Measurements from ENCODE around the gene GABRR3. TPM values are rescaled to one million over a fixed set of nuclear protein-coding genes. Genes with fewer than 3 reads are reported as not detected.
A peak's percentile ranks its signal among the peaks of the same experiment; 100 is the strongest.

GABRR3 gene
- total RNA-seq, 1 donor from 2014 or later = not detected

DNA sequence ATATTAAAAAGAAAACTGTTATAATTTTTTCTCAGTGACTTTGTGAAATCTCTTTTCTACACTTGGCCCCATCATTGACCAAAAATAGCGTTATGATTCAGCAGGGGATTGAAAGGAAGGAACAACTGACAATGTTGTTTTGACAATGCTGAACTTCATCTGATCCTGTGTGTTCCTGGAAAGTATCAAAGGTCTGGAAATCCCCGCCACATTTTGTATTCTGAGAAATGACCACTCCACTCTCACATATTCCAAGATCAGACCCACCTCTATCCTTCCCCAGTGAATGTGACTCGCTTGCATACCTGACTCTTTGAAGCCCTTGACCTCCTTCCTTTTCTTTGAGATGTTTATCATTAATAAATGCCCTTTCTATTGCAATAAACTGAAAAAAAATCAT lies 53.2 kb downstream of the GABRR3 start:
- intact Hi-C loops (cut with micrococcal nuclease) = no loop called here
- Histone ChIP-seq H3K4me3 (no peak overlapping the region), H3K4me1 (peaks cover 18% of the 10 kb centered on the region), H3K27ac (replicated peaks) (no peak overlapping the region), H3K9me3 (replicated peaks) (no peaks in the 10 kb centered on the region), H3K27me3 (ENCODE audit: low read depth) (no peaks in the 10 kb centered on the region), H3K36me3 (no peaks in the 10 kb centered on the region)
- TF ChIP-seq, protein P1, sequence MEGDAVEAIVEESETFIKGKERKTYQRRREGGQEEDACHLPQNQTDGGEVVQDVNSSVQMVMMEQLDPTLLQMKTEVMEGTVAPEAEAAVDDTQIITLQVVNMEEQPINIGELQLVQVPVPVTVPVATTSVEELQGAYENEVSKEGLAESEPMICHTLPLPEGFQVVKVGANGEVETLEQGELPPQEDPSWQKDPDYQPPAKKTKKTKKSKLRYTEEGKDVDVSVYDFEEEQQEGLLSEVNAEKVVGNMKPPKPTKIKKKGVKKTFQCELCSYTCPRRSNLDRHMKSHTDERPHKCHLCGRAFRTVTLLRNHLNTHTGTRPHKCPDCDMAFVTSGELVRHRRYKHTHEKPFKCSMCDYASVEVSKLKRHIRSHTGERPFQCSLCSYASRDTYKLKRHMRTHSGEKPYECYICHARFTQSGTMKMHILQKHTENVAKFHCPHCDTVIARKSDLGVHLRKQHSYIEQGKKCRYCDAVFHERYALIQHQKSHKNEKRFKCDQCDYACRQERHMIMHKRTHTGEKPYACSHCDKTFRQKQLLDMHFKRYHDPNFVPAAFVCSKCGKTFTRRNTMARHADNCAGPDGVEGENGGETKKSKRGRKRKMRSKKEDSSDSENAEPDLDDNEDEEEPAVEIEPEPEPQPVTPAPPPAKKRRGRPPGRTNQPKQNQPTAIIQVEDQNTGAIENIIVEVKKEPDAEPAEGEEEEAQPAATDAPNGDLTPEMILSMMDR (IDR thresholded peaks at IDR 0.05; ENCODE audit: borderline replicate concordance) = no peak
- DNase-seq = no peak

DNA sequence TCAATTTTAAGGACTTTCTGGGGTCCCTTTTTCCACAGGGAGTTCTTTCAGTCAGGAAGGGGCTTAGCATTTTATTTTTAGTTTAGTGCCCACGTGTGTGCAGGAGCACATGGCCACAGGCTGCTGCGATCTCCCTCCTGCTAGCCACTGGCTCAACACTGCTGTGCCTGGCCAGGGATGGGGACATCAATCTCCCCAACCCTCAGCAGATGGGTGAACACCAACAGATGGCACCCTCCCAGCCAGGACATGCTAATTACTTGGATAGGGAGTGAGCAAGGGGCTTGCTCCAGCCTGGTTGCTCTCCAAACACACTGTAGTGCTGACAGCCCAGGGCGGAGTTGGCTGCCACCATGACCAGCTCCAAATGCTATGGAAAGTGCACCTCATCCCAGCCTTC lies 55.5 kb downstream of the GABRR3 start:
- intact Hi-C loops (cut with micrococcal nuclease) = no loop called here
- Histone ChIP-seq H3K27me3 (ENCODE audit: low read depth) (no peaks in the 10 kb centered on the region), H3K4me3 (no peak overlapping the region), H3K36me3 (no peaks in the 10 kb centered on the region), H3K27ac (replicated peaks) (no peak overlapping the region), H3K4me1 (peaks cover 18% of the 10 kb centered on the region), H3K9me3 (replicated peaks) (no peaks in the 10 kb centered on the region)
- DNase-seq = peak; percentile 43
- TF ChIP-seq, protein P1 (IDR thresholded peaks at IDR 0.05; ENCODE audit: borderline replicate concordance) = no peak

DNA sequence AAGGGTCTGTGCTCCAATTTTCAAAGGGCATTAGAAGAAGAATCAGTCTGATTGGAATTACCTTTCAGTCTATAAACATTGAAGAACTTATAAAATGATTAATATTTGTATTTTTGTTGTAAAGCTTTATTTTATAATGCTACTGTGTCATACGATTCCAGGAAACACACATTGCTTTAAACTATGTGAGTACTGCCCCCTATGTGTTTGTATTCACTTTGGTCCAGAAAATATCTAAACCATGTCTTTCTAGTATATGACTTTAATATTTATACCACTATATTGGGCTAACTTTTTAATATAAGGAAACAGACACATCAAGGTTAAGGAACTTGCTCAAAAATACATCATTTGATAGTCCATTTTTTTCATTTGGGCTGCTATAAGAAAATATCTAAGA lies 59.6 kb downstream of the GABRR3 start:
- TF ChIP-seq, protein P1 (IDR thresholded peaks at IDR 0.05; ENCODE audit: borderline replicate concordance) = peak; percentile 31
- intact Hi-C loops (cut with micrococcal nuclease) = no loop called here
- H3K27ac ChIP-seq (replicated peaks) = no peak overlapping the region
- H3K36me3 ChIP-seq = no peaks in the 10 kb centered on the region
- no peaks in the 10 kb centered on the region for H3K9me3 ChIP-seq (replicated peaks)
- no peak for DNase-seq
- H3K27me3 ChIP-seq (ENCODE audit: low read depth) = no peaks in the 10 kb centered on the region
- H3K4me3 ChIP-seq = no peak overlapping the region
- H3K4me1 ChIP-seq = peaks cover 24% of the 10 kb centered on the region

DNA sequence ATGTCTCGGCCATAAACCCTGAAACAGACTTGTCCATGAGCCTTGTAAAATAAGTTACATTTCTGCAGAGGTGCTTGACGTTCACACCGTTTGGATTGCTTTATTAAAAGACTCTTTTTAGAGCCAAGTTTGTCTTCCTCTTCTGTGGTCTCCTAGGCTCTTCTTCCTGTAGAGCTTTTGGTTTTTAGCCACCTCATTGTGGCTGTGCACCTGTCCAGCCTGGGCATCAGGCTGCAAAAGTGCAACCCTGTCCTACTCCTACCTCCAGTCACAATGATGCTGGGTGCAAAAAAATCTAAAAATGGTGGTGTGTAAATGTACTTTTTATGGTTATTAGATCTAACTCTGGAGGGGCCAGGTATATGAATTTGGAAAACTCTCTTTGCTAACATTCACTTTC lies 60.1 kb downstream of the GABRR3 start:
- no peaks in the 10 kb centered on the region for H3K36me3 ChIP-seq
- peaks cover 25% of the 10 kb centered on the region for H3K4me1 ChIP-seq
- H3K9me3 ChIP-seq (replicated peaks) = no peaks in the 10 kb centered on the region
- intact Hi-C loops (cut with micrococcal nuclease) = no loop called here
- no peak overlapping the region for H3K4me3 ChIP-seq
- DNase-seq = no peak
- H3K27ac ChIP-seq (replicated peaks) = no peak overlapping the region
- TF ChIP-seq, protein P1 (IDR thresholded peaks at IDR 0.05; ENCODE audit: borderline replicate concordance) = no peak
- no peaks in the 10 kb centered on the region for H3K27me3 ChIP-seq (ENCODE audit: low read depth)

DNA sequence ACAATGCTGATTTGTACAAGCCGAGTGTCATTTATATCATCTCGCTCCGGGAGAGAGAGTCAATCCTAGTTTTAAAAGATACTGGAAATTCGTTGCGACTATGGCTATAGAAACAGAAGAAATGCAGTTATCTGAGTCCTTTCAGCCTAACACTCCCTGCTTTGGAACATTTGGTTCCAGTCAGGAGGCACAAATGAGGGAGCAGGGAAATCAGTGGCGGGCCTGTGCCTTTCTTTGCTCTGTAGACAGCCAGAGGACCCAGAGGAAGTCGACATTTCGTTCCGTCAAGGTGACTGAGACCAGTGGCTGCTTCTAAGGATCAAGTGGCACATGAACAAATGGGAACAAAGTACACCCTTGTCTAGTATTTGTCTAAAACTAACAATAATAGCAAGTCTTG lies 62.1 kb downstream of the GABRR3 start:
- no peaks in the 10 kb centered on the region for H3K27me3 ChIP-seq (ENCODE audit: low read depth)
- H3K4me3 ChIP-seq = peak overlapping the region; percentile 79
- H3K27ac ChIP-seq (replicated peaks) = peak overlapping the region; percentile 86
- no peak for DNase-seq
- TF ChIP-seq, protein P1 (IDR thresholded peaks at IDR 0.05; ENCODE audit: borderline replicate concordance) = no peak
- no peaks in the 10 kb centered on the region for H3K9me3 ChIP-seq (replicated peaks)
- H3K4me1 ChIP-seq = peaks cover 25% of the 10 kb centered on the region
- no peaks in the 10 kb centered on the region for H3K36me3 ChIP-seq
- intact Hi-C loops (cut with micrococcal nuclease) = no loop called here

Data from left ventricle myocardium inferior (tissue), 1 donor.